Colonic mucosa (tissue), 4 donors: Measurements from ENCODE around the gene PAAF1. TPM values are rescaled to one million over a fixed set of nuclear protein-coding genes. Genes with fewer than 3 reads are reported as not detected.
A peak's percentile ranks its signal among the peaks of the same experiment; 100 is the strongest.

Experiments used
- DNase-seq: peaks from one replicate; pipeline ENCODE4 v3.0.0-alpha.2; 2020
- H3K27ac ChIP-seq: fragments of 200-600 bp; one replicate; pipeline ENCODE4 v1.8.0; 2021
- H3K27me3 ChIP-seq: fragments of 200-600 bp; one replicate; pipeline ENCODE4 v1.8.0; 2021
- H3K36me3 ChIP-seq: fragments of 200-600 bp; one replicate; pipeline ENCODE4 v1.8.0; 2021
- H3K4me1 ChIP-seq: fragments of 200-600 bp; one replicate; pipeline ENCODE4 v1.8.0; 2021; ENCODE audit warnings: mild to moderate bottlenecking
- H3K4me3 ChIP-seq: fragments of 200-600 bp; one replicate; pipeline ENCODE4 v1.8.0; 2021
- H3K9ac ChIP-seq, 2 donors: one replicate each; pipeline ENCODE4 v1.7.0; 2013; ENCODE audit warnings: control low read depth in 2 of 2, low read depth in 2 of 2, low read length in 2 of 2
- H3K9me3 ChIP-seq: fragments of 200-600 bp; one replicate; pipeline ENCODE4 v1.8.0; 2021
- CTCF ChIP-seq: fragments of 200-600 bp; IDR thresholded peaks from one replicate; pipeline ENCODE4 v1.8.0; 2022; ENCODE audit warnings: antibody characterized with exemption, mild to moderate bottlenecking
- intact Hi-C: fragments of 100-400 bp; cut with DNase I; formaldehyde crosslinking; loops from one replicate; pipeline ENCODE4 v1.14.1; 2022
- total RNA-seq, 2 donors: library from RNA; stranded (reverse); fragmentation: NEBNext Ultra II Directional in 1 of 2; extraction: Animal tissue kit (Norgen Biotek cat#: 25700) in 1 of 2; gene quantifications; one replicate each; pipeline ENCODE4 v1.2.1, GENCODE V29; 2021
- donor health status: healthy.
- donor health status: DM: no; HTN: no; CAD: no.
- donor health status: DM: no; HTN: no; CAD: no.

The PAAF1 gene
- 10 to 100 TPM; 13.2 to 17.8 TPM for total RNA-seq

GRCh38 chr11:73876424-73877310, at the start of gene PAAF1, which contains the start of gene COA4:
Gene PAAF1 (plus strand): TSS chr11:73876999. CDS start chr11:73877022, 23 bp downstream.
Gene COA4 (minus strand): TSS chr11:73876846. CDS start chr11:73873378, 3,468 bp downstream.
- Histone ChIP-seq H3K27me3 (no peaks in the 10 kb centered on the region), H3K4me3 (peak within 1 kb of the TSS; percentile 82)

GRCh38 chr11:73830261-73830660, 46.5 kb upstream of the PAAF1 start:
- H3K9ac ChIP-seq, result no peak overlapping the region
- DNase-seq, result no peak
- H3K27ac ChIP-seq, result no peak overlapping the region
- no peak for TF ChIP-seq CTCF
- intact Hi-C loops, result no loop called here
- no peaks in the 10 kb centered on the region for H3K9me3 ChIP-seq
- H3K4me1 ChIP-seq, result no peaks in the 10 kb centered on the region
- no peaks in the 10 kb centered on the region for H3K36me3 ChIP-seq
- no peak overlapping the region for H3K4me3 ChIP-seq
- H3K27me3 ChIP-seq, result no peaks in the 10 kb centered on the region

More at GRCh38 chr11:73876424-73877310, at the start of gene PAAF1, which contains the start of gene COA4:
- intact Hi-C loops, result no loop called here
- Histone ChIP-seq H3K27ac (peak within 1 kb of the TSS; percentile 96), H3K9me3 (no peaks in the 10 kb centered on the region), H3K4me1 (peaks cover 9% of the 10 kb centered on the region), H3K9ac (peak within 1 kb of the TSS; percentile 68 to 83), H3K36me3 (no peaks in the 10 kb centered on the region)
- TF ChIP-seq CTCF, result no peak
- DNase-seq, result peak; percentile 97

GRCh38 chr11:73833067-73833466, 43.7 kb upstream of the PAAF1 start:
- H3K9ac ChIP-seq, result no peak overlapping the region
- H3K27me3 ChIP-seq, result no peaks in the 10 kb centered on the region
- no peaks in the 10 kb centered on the region for H3K4me1 ChIP-seq
- H3K4me3 ChIP-seq, result no peak overlapping the region
- no peak for TF ChIP-seq CTCF
- no peaks in the 10 kb centered on the region for H3K36me3 ChIP-seq
- intact Hi-C loops, result no loop called here
- DNase-seq, result no peak
- no peak overlapping the region for H3K27ac ChIP-seq
- no peaks in the 10 kb centered on the region for H3K9me3 ChIP-seq

- no peak for TF ChIP-seq CTCF
- H3K36me3 ChIP-seq, result no peaks in the 10 kb centered on the region
- no peak for DNase-seq
Observed at GRCh38 chr11:73838443-73839122, 38.2 kb upstream of the PAAF1 start.

GRCh38 chr11:73839123-73839457, 37.7 kb upstream of the PAAF1 start:
- no peaks in the 10 kb centered on the region for H3K27me3 ChIP-seq
- TF ChIP-seq CTCF, result no peak
- H3K27ac ChIP-seq, result no peak overlapping the region
- no peak overlapping the region for H3K4me3 ChIP-seq
- no peaks in the 10 kb centered on the region for H3K9me3 ChIP-seq
- no peak overlapping the region for H3K9ac ChIP-seq
- no peak for DNase-seq
- peaks cover 4% of the 10 kb centered on the region for H3K36me3 ChIP-seq
- intact Hi-C loops, result no loop called here
- H3K4me1 ChIP-seq, result no peaks in the 10 kb centered on the region

More at GRCh38 chr11:73838443-73839122, 38.2 kb upstream of the PAAF1 start:
- Histone ChIP-seq H3K9me3 (no peaks in the 10 kb centered on the region), H3K4me3 (no peak overlapping the region), H3K9ac (no peak overlapping the region), H3K27ac (no peak overlapping the region), H3K4me1 (no peaks in the 10 kb centered on the region), H3K27me3 (no peaks in the 10 kb centered on the region)
- intact Hi-C loops, result no loop called here
